Tibial nerve (tissue), 4 donors: ENCODE results near the gene ZSWIM6.

Source experiments
- CTCF ChIP-seq, 5 experiments: fragments of 200-600 bp in 3 of 5; fragments of 450-650 bp in 2 of 5; sonication (generic) in 3 of 5; IDR thresholded peaks; one replicate each; pipeline ENCODE4 v1.5.1; 2016 to 2019; ENCODE audit warnings: antibody characterized with exemption in 5 of 5, mild to moderate bottlenecking in 3 of 5, moderate library complexity in 2 of 5
- EP300 ChIP-seq, 2 donors: sonication (generic); formaldehyde crosslinking; IDR thresholded peaks; one replicate each; pipeline ENCODE4 v1.6.1; 2017; ENCODE audit warnings: antibody characterized with exemption in 2 of 2, mild to moderate bottlenecking in 1 of 2
- POLR2A ChIP-seq, 2 donors: fragments of 450-650 bp; IDR thresholded peaks; one replicate each; pipeline ENCODE4 v1.6.1; 2017; ENCODE audit warnings: antibody characterized with exemption in 2 of 2, mild to moderate bottlenecking in 2 of 2, moderate library complexity in 2 of 2

- TF ChIP-seq CTCF (IDR thresholded peaks at IDR 0.05), result no peak
- no peak for TF ChIP-seq POLR2A (IDR thresholded peaks at IDR 0.05)
- TF ChIP-seq EP300 (IDR thresholded peaks at IDR 0.05), result no peak
Measured at GRCh38 chr5:61463596-61463995, 131.5 kb downstream of the ZSWIM6 start.
